HG03460 (cell line): Measurements from ENCODE around the gene KRT5.
"Not testable (repeated sequence)": the region's sequence is repeated elsewhere in the genome, so short reads cannot be mapped to it uniquely, and the experiment has no call there.

Source experiments
- ATAC-seq: cut with Tn5 transposase; IDR thresholded peaks from one replicate; pipeline ENCODE4 v1.9.1; 2021; ENCODE audit not compliant: unreplicated experiment

The KRT5 gene

GRCh38 chr12:52522346-52523011, 2.3 kb upstream of the KRT5 start:
- no peak for ATAC-seq

GRCh38 chr12:52521568-52522266, 1.5 kb upstream of the KRT5 start:
- ATAC-seq, result no peak

GRCh38 chr12:52521175-52521567, 977 bp upstream of the KRT5 start:
- no peak for ATAC-seq

GRCh38 chr12:52519387-52519703, 849 bp downstream of the KRT5 start:
- ATAC-seq, result no peak

- no peak for ATAC-seq
Measured at GRCh38 chr12:52518574-52519386, 1.4 kb downstream of the KRT5 start.

- no peak for ATAC-seq
Measured at GRCh38 chr12:52517888-52518287, 2.3 kb downstream of the KRT5 start.

DNA sequence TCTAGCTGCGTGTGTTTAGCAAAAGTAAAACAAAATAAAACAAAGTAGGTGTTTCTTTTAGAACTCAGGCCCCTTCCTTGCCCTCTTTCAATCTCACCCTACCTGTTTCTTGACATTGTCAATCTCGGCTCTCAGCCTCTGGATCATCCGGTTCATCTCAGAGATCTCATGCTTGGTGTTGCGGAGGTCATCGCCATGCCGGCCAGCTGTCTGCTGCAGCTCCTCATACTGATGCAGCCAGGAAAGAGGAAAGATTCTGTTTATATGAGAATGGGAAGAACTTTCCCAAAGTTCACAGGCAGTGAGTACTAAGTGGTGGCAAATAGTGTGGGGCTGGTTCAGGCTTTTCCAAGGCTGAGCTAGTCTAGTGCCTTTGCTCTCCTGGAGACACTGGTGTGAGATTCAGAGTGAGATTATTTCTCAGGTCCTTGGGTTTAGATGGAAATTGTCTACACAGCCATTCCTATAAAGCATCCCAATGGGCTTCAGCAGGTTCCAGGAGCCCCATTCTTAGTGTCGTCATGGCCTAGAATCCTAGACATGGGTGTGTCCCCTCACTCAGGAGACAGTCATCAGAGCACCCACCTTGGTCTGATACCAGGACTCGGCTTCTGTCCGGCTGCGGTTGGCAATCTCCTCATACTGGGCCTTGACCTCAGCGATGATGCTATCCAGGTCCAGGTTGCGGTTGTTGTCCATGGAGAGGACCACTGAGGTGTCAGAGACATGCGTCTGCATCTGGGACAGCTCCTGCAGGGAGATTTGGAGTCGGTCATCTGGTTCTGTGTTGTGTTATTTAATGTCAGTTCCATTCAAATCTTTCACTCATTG, 3.0 kb downstream of the KRT5 start:
- ATAC-seq, result no peak

- ATAC-seq, result no peak
Measured at GRCh38 chr12:52515927-52516831, 4.0 kb downstream of the KRT5 start.

DNA sequence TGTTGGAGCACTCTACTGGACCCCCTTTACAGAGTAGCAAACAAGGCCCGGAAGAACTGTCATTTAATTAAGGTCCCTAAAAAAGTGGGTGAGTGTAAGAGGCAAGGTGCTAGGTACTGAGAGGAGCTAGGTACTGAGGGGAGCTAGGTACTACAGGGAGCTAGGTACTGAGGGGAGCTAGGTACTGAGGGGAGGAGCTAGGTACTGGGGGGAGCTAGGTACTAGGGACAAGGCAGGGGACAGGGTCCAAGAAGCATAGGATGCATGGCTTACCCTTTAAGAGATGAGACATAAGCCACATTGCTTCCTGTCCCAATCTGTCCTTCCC, 4.9 kb downstream of the KRT5 start:
- no peak for ATAC-seq

- ATAC-seq, result no peak
Measured at GRCh38 chr12:52514471-52515318, 5.5 kb downstream of the KRT5 start.

DNA sequence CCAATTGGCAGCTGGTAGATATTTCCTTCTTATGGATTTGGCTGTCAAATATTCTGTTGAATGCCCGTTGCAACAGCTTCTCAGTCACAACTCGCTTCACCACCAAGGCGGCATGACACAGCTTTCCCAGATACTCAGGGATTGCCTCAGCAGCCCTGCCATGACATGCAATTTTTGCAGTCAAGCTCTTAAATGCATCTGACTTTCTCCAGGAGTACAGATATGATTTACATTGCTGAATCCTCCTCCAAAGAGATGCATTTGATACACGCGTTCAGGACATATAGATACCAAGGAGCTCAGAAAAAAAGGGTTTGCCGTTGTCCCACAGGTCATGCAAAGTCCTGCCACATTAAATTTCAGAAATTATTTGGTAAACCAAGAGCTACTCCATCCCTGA, 6.5 kb downstream of the KRT5 start:
- no peak for ATAC-seq

DNA sequence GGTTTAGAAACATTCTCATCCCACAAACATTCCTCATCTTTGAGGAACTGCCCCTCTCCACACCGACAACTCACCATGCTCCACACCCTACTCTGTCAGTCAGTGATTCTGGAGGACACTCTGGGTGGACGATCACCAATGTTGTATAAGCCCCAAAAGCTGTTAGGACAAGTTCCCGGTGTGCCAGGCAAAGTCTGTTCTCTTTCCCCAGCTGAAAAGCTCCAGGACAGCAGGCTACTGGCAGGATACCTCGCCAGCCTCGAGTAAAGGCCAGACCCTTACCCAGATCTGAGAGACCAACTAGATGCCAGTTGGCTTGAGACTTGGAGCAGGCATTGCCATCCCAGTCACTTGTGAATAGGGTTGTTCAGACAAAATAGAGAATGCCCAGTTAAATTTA, 12.0 kb downstream of the KRT5 start:
- ATAC-seq, result no peak

DNA sequence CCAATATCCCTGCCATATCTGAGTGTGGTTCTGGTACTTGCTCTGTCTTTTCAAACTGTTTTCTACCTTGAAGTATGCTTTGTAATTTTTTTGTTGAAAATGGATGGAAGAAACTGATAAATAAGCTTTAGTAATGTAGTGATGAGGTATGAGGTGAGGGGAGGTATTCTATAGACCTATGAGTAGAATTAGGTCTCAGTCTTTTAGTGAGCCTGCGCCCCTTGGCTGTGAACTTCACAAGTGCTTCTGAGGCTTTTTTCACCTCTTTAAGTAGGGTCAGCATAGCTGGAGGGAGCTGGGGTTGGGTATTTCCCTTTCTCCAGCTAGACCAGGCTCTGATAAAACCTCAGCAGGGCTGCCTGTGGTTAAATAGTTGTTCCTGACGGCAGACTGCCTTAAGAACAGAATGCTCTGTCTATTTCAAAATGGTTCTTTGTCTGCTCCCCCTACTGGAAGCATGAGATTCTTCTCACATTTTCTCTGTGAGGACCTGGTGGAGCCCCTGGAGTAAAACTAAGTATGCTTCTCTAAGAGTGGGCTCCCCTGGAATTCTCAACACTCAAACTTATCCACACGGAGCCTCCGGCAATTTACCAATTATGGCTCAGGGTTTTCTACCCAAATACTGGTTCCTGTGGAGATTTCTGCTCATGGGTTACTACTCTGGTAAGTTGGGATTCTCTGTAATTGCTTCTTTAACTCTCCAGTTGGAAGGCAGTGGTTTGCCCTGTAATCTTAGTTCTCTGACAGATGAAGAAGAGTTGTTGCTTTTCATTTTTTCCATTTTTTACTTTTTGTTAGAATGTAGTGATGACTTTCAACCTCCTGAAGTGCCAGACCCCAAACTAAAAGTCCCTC, 13.1 kb downstream of the KRT5 start:
- ATAC-seq, result no peak

GRCh38 chr12:52502877-52503276, 17.3 kb downstream of the KRT5 start:
- ATAC-seq, result no peak

DNA sequence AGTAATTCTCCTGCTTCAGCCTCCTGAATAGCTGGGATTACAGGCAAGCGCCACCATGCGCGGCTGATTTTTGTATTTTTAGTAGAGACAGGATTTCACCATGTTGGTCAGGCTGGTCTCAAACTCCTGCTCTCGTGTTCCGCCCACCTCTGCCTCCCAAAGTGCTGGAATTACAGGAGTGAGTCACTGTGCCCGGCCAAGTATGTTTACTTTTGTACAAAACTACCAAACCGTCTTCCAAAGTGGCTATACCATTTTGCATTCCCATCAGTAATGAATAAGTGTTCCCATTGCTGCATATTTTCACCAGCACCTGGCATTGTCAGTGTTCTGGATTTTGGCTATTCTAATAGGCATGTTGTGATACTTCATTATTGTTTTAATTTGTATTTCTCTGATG, 18.7 kb downstream of the KRT5 start:
- ATAC-seq, result no peak

DNA sequence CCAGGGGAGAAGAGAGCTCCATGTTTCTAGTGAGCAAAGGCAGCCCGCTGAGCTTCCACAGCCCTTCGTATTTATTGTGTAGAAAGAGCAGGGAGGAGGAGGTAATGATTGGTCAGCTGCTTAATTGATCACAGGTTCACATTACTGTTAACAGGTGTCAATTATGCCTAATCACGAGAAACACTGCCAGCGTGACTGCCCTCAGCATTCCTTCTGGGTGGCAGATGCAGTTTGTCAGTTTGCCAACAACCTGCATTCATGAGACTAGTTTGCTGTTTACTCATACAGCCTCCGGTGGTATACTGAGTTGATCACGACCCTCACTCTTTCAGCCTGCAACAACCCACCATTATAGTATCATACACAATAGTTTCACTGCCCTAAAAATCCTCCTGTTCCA, 19.6 kb downstream of the KRT5 start:
- not testable (repeated sequence) for ATAC-seq

GRCh38 chr12:52499806-52500560, 20.2 kb downstream of the KRT5 start:
- ATAC-seq, result no peak

DNA sequence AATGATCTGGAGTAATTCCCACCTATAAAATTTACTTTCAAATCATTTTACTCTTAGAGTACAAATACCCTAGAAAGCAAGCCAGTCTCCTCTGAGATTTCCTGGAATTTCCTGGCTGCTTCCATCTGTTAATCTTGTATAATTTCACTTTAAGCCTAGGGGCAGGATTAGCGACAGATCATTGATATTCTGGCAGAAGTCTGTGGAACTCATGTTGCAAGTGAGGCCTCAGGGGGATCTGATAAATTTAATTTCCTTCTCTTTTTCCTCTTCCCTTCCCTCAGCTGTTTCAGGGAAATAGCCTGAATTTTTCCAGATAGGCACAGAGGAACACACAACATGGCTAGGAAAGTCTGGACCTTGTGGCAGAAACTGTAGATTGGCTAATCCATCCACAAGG, 21.2 kb downstream of the KRT5 start:
- ATAC-seq, result no peak
